H4 (cell line): Measurements from ENCODE around the gene C4orf33. TPM values are rescaled to one million over a fixed set of nuclear protein-coding genes. Genes with fewer than 3 reads are reported as not detected.
"Not testable (repeated sequence)": the region's sequence is repeated elsewhere in the genome, so short reads cannot be mapped to it uniquely, and the experiment has no call there.

Experiments used
- DNase-seq: peaks from one replicate; pipeline ENCODE4 v3.0.0-alpha.2; 2015; ENCODE audit warnings: low spot score
- total RNA-seq: library from RNA; depleted of rRNA; stranded (reverse); fragments of >200 nt; shearing (Covaris generic); gene quantifications from 2 replicates; pipeline ENCODE4 v1.2.3, GENCODE V29; 2014; rRNA removed

C4orf33 gene
- 13.1 and 26.0 TPM in 2 replicates for total RNA-seq

GRCh38 chr4:129095811-129096454 lies at the start of gene C4orf33:
C4orf33 (plus strand) TSS chr4:129096152; CDS start chr4:129102611, 6,459 bp downstream.
- DNase-seq = peak; percentile 79

- DNase-seq = no peak
Measured at GRCh38 chr4:129059028-129059427, 36.9 kb upstream of the C4orf33 start.

GRCh38 chr4:129062580-129062979 lies 33.4 kb upstream of the C4orf33 start:
- DNase-seq = no peak

- DNase-seq = no peak
Measured at GRCh38 chr4:129063640-129064039, 32.3 kb upstream of the C4orf33 start.

GRCh38 chr4:129064717-129065116 lies 31.2 kb upstream of the C4orf33 start:
- DNase-seq = peak; percentile 12

GRCh38 chr4:129069537-129069936 lies 26.4 kb upstream of the C4orf33 start:
- not testable (repeated sequence) for DNase-seq

GRCh38 chr4:129077326-129077725 lies 18.6 kb upstream of the C4orf33 start:
- no peak for DNase-seq

- DNase-seq = no peak
Measured at GRCh38 chr4:129080129-129080528, 15.8 kb upstream of the C4orf33 start.

GRCh38 chr4:129082302-129082701 lies 13.7 kb upstream of the C4orf33 start:
- DNase-seq = no peak

- no peak for DNase-seq
Measured at GRCh38 chr4:129085472-129085871, 10.5 kb upstream of the C4orf33 start.

GRCh38 chr4:129087516-129087915 lies 8.4 kb upstream of the C4orf33 start:
- no peak for DNase-seq

- DNase-seq = no peak
Measured at GRCh38 chr4:129092631-129093190, 3.2 kb upstream of the C4orf33 start.

GRCh38 chr4:129093191-129093920 lies 2.6 kb upstream of the C4orf33 start, which contains the start of gene SCLT1:
SCLT1 (minus strand) TSS chr4:129093539; CDS start chr4:129093103, 436 bp downstream.
- DNase-seq = peak; percentile 98

- no peak for DNase-seq
Measured at GRCh38 chr4:129094347-129094746, 1.6 kb upstream of the C4orf33 start.

- no peak for DNase-seq
Measured at GRCh38 chr4:129098531-129099001, 2.6 kb downstream of the C4orf33 start.

GRCh38 chr4:129109965-129110824 lies 14.2 kb downstream of the C4orf33 start:
- no peak for DNase-seq

- DNase-seq = no peak
Measured at GRCh38 chr4:129110931-129111330, 15.0 kb downstream of the C4orf33 start.

GRCh38 chr4:129111919-129112318 lies 16.0 kb downstream of the C4orf33 start:
- DNase-seq = no peak

- DNase-seq = no peak
Measured at GRCh38 chr4:129113434-129113833, 17.5 kb downstream of the C4orf33 start.

- no peak for DNase-seq
Measured at GRCh38 chr4:129113919-129114318, 18.0 kb downstream of the C4orf33 start.

- DNase-seq = no peak
Measured at GRCh38 chr4:129117705-129118104, 21.8 kb downstream of the C4orf33 start.

- not testable (repeated sequence) for DNase-seq
Measured at GRCh38 chr4:129126614-129127013, 30.7 kb downstream of the C4orf33 start.
